Measurements from ENCODE around the gene ZNF574.

ZNF574 gene

DNA sequence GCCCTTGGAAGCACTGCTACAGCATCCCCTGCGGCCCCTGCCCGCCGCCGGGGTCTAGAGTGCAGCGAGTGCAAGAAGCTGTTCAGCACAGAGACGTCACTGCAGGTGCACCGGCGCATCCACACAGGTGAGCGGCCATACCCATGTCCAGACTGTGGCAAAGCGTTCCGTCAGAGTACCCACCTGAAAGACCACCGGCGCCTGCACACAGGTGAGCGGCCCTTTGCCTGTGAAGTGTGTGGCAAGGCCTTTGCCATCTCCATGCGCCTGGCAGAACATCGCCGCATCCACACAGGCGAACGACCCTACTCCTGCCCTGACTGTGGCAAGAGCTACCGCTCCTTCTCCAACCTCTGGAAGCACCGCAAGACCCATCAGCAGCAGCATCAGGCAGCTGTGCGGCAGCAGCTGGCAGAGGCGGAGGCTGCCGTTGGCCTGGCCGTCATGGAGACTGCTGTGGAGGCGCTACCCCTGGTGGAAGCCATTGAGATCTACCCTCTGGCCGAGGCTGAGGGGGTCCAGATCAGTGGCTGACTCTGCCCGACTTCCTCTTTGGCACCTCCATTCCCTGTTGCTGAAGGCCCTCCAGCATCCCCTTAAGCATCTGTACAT is 4.9 kb downstream of the ZNF574 start:
- H3K27me3 ChIP-seq (ENCODE audit: control insufficient read depth, low read length) = no peaks in the 10 kb centered on the region
- H3K27ac ChIP-seq (ENCODE audit: low read depth, low read length) = no peak overlapping the region
- H3K9me3 ChIP-seq (ENCODE audit: control insufficient read depth, insufficient read depth, low read length) = no peaks in the 10 kb centered on the region
- TF ChIP-seq, protein P1, sequence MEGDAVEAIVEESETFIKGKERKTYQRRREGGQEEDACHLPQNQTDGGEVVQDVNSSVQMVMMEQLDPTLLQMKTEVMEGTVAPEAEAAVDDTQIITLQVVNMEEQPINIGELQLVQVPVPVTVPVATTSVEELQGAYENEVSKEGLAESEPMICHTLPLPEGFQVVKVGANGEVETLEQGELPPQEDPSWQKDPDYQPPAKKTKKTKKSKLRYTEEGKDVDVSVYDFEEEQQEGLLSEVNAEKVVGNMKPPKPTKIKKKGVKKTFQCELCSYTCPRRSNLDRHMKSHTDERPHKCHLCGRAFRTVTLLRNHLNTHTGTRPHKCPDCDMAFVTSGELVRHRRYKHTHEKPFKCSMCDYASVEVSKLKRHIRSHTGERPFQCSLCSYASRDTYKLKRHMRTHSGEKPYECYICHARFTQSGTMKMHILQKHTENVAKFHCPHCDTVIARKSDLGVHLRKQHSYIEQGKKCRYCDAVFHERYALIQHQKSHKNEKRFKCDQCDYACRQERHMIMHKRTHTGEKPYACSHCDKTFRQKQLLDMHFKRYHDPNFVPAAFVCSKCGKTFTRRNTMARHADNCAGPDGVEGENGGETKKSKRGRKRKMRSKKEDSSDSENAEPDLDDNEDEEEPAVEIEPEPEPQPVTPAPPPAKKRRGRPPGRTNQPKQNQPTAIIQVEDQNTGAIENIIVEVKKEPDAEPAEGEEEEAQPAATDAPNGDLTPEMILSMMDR (IDR thresholded peaks at IDR 0.05; ENCODE audit: low read depth, low read length, poor library complexity, severe bottlenecking) = no peak
- no peak for TF ChIP-seq EZH2phosphoT487 (IDR thresholded peaks at IDR 0.05; ENCODE audit: borderline replicate concordance, low read length)
- peaks cover 22% of the 10 kb centered on the region for H4K20me1 ChIP-seq (ENCODE audit: control insufficient read depth, insufficient read depth, low read depth, low read length)
- peaks cover 59% of the 10 kb centered on the region for H3K36me3 ChIP-seq (ENCODE audit: control insufficient read depth, low read length)
- peaks cover 13% of the 10 kb centered on the region for H3K4me1 ChIP-seq (ENCODE audit: control insufficient read depth, low read length)
- H3K4me3 ChIP-seq (ENCODE audit: low read length) = no peak overlapping the region
- H3K4me2 ChIP-seq (ENCODE audit: low read length) = no peak overlapping the region
- peaks cover 19% of the 10 kb centered on the region for H3F3A ChIP-seq (ENCODE audit: control insufficient read depth, insufficient read depth)
- H3K9me2 ChIP-seq (replicated peaks; ENCODE audit: control insufficient read depth, low read length) = no peaks in the 10 kb centered on the region
- peaks cover 64% of the 10 kb centered on the region for H3K79me2 ChIP-seq (ENCODE audit: control insufficient read depth, low read length)

DNA sequence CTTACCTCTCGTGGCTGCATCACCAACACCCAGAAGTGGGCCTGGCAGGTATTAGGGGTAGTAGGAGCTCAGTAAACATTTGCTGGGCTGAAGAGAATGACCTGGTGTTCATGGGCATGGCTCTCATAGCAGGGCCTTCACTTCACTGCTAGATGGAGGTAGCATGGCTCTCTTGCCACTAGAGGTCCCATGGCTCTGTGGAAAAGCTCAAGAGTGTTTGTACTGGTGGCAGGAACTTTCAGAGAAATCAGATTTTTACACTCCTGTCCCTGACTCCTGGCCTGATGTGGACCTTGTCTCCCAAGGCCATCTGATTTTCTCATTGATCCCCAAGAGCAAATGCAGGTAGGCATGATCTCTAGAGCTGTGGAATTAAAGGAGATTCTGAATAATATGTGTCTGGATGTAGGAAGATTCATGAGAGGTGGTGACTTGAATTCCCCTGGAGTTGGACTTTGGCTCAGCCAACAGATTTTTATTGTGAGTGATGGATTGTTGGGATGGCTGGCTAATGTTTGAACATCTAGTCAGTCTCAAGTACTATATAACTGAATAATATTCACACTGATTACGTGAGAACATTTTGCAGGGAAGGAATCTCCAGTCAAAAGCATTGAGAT is 5.7 kb downstream of the ZNF574 start:
- H3K27me3 ChIP-seq (ENCODE audit: control insufficient read depth, low read length) = no peaks in the 10 kb centered on the region
- peaks cover 55% of the 10 kb centered on the region for H3K36me3 ChIP-seq (ENCODE audit: control insufficient read depth, low read length)
- H3F3A ChIP-seq (ENCODE audit: control insufficient read depth, insufficient read depth) = peaks cover 28% of the 10 kb centered on the region
- no peak for TF ChIP-seq EZH2phosphoT487 (IDR thresholded peaks at IDR 0.05; ENCODE audit: borderline replicate concordance, low read length)
- TF ChIP-seq, protein P1 (IDR thresholded peaks at IDR 0.05; ENCODE audit: low read depth, low read length, poor library complexity, severe bottlenecking) = peak; percentile 71
- no peak overlapping the region for H3K27ac ChIP-seq (ENCODE audit: low read depth, low read length)
- H3K4me2 ChIP-seq (ENCODE audit: low read length) = no peak overlapping the region
- no peaks in the 10 kb centered on the region for H3K9me2 ChIP-seq (replicated peaks; ENCODE audit: control insufficient read depth, low read length)
- H3K79me2 ChIP-seq (ENCODE audit: control insufficient read depth, low read length) = peaks cover 57% of the 10 kb centered on the region
- no peaks in the 10 kb centered on the region for H3K9me3 ChIP-seq (ENCODE audit: control insufficient read depth, insufficient read depth, low read length)
- peaks cover 19% of the 10 kb centered on the region for H4K20me1 ChIP-seq (ENCODE audit: control insufficient read depth, insufficient read depth, low read depth, low read length)
- no peak overlapping the region for H3K4me3 ChIP-seq (ENCODE audit: low read length)
- peaks cover 13% of the 10 kb centered on the region for H3K4me1 ChIP-seq (ENCODE audit: control insufficient read depth, low read length)

DNA sequence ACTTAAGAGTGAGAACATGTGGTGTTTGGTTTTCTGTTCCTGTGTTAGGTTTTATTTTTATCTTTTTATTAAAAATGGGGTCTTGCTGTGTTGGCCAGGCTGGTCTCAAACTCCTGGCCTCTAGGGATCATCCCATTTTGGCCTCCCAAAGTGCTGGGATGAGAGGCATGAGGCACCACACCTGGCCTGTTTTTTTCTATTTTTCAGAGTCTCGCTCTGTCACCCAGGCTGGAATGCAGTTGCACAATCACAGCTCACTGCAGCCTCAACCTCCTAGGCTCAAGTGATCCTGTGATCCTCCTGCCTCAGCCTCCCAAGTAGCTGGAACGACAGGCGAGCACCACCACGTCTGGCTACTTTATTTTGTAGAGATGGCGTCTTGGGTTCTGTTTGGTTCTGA is 7.6 kb downstream of the ZNF574 start:
- Histone ChIP-seq H3K4me2 (ENCODE audit: low read length) (no peak overlapping the region), H3K79me2 (ENCODE audit: control insufficient read depth, low read length) (peaks cover 39% of the 10 kb centered on the region), H4K20me1 (ENCODE audit: control insufficient read depth, insufficient read depth, low read depth, low read length) (0 out of 2 replicates have a peak, but pooled peaks cover 5% of the 10 kb centered on the region), H3K4me1 (ENCODE audit: control insufficient read depth, low read length) (peaks cover 16% of the 10 kb centered on the region), H3K9me2 (replicated peaks; ENCODE audit: control insufficient read depth, low read length) (no peaks in the 10 kb centered on the region), H3K27ac (ENCODE audit: low read depth, low read length) (no peak overlapping the region), H3K27me3 (ENCODE audit: control insufficient read depth, low read length) (no peaks in the 10 kb centered on the region), H3K9me3 (ENCODE audit: control insufficient read depth, insufficient read depth, low read length) (no peaks in the 10 kb centered on the region), H3K4me3 (ENCODE audit: low read length) (no peak overlapping the region), H3F3A (ENCODE audit: control insufficient read depth, insufficient read depth) (peaks cover 34% of the 10 kb centered on the region), H3K36me3 (ENCODE audit: control insufficient read depth, low read length) (peaks cover 38% of the 10 kb centered on the region)
- TF ChIP-seq EZH2phosphoT487 (IDR thresholded peaks at IDR 0.05; ENCODE audit: borderline replicate concordance, low read length) = no peak
- TF ChIP-seq, protein P1 (IDR thresholded peaks at IDR 0.05; ENCODE audit: low read depth, low read length, poor library complexity, severe bottlenecking) = no peak

Data from DOHH2 (cell line).